ENCODE results near the gene TCF15.
A peak's percentile ranks its signal among the peaks of the same experiment; 100 is the strongest.
"Not testable (repeated sequence)": the region's sequence is repeated elsewhere in the genome, so short reads cannot be mapped to it uniquely, and the experiment has no call there.

The TCF15 gene

DNA sequence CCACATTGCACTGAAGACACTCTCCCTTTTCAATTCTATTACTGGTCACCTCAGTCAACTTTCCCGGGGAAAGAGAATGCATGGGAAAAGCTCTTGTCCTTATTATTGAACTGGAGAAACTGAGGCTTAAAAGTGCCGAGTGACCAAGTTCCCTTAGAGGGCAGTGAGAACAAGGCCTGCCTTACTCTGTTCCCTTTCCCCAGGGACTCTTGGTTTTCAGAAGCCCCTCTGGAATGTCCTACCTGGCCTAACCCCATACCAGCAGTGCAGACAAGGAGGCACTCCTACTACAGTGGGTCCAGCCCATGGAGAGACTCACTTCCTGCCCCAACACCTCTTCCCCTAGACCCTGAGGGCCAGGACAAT is 36.7 kb upstream of the TCF15 start:
- Mint-ChIP-seq H3K4me1 (ENCODE audit: low read depth) (peaks cover 10% of the 10 kb centered on the region), H3K27me3 (peaks cover 6% of the 10 kb centered on the region), H3K36me3 (peaks cover 7% of the 10 kb centered on the region), H3K9me3 (ENCODE audit: low read depth) (no peaks in the 10 kb centered on the region), H3K27ac (no peak overlapping the region), H3K4me3 (no peak overlapping the region)

DNA sequence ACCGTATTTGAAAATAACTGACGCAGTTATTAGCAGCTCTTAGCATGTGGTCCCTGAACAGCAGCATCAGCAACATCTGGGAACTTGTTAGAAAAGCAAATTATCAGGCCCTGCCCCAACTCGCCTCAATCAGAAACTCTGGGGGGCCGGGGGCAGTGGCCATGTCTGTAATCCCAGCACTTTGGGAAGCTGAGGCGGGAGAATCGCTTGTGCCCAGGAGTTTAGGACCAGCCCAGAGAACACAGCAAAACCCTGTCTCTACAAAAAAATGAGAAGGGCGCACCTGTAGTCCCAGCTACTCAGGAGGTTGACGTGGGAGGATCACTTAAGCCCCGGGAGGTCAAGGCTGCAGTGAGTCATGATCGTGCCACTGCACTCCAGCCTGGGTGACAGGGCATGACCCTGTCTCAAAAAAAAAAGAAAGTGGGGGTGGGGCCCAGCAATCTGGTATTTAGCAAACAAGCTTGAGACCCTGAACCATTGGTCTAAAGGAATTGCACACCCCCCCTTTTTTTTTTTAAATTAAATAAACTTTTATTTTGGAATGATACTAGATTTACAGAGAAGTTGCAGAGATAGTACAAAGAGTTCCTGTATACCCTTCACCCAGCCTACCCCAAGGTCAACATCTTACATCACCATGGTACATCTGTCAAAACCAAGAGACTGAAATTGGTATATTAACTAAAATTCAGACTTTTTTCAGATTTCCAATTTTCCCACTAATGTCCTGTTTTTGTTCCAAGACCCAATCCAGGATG is 36.2 kb upstream of the TCF15 start:
- H3K27ac Mint-ChIP-seq: no peak overlapping the region
- H3K27me3 Mint-ChIP-seq: peaks cover 6% of the 10 kb centered on the region
- peaks cover 7% of the 10 kb centered on the region for H3K36me3 Mint-ChIP-seq
- H3K4me1 Mint-ChIP-seq (ENCODE audit: low read depth): peaks cover 8% of the 10 kb centered on the region
- no peaks in the 10 kb centered on the region for H3K9me3 Mint-ChIP-seq (ENCODE audit: low read depth)
- no peak overlapping the region for H3K4me3 Mint-ChIP-seq

- no peak overlapping the region for H3K27ac Mint-ChIP-seq
Measured at GRCh38 chr20:645318-646106, 35.4 kb upstream of the TCF15 start.

DNA sequence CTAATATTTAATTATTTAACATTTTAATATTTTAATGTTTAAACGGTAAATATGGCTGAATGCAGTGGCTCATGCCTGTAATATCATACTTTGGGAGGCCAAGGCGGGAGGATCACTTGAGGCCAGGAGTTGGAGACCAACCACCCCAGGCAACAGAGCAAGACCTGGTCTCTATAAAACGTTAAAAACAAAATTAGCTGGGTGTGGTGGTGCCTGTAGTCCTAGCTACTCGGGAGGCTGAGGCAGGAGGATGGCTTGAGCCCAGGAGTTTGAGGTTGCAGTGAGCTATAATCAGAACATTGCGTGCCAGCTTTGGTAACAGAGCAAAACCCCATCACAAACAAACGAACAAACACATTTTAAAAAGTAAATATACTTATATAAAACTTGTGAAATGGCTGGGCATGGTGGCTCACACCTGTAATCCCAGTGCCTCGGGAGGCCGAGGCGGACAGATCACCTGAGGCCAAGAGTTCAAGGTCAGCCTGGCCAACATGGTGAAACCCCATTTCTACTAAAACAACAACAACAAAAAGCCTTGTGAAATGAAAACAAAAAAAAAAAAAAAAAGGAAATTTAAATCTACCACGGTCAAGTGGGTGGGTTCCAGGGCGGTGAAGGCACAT is 34.7 kb upstream of the TCF15 start:
- H3K27me3 Mint-ChIP-seq: peaks cover 6% of the 10 kb centered on the region
- H3K4me3 Mint-ChIP-seq: no peak overlapping the region
- peaks cover 8% of the 10 kb centered on the region for H3K4me1 Mint-ChIP-seq (ENCODE audit: low read depth)
- peaks cover 7% of the 10 kb centered on the region for H3K36me3 Mint-ChIP-seq
- no peak overlapping the region for H3K27ac Mint-ChIP-seq
- no peaks in the 10 kb centered on the region for H3K9me3 Mint-ChIP-seq (ENCODE audit: low read depth)

More at GRCh38 chr20:645318-646106, 35.4 kb upstream of the TCF15 start:
- no peaks in the 10 kb centered on the region for H3K9me3 Mint-ChIP-seq (ENCODE audit: low read depth)
- H3K4me1 Mint-ChIP-seq (ENCODE audit: low read depth): peaks cover 8% of the 10 kb centered on the region
- peaks cover 6% of the 10 kb centered on the region for H3K27me3 Mint-ChIP-seq
- peaks cover 7% of the 10 kb centered on the region for H3K36me3 Mint-ChIP-seq
- H3K4me3 Mint-ChIP-seq: no peak overlapping the region

- H3K27ac Mint-ChIP-seq: no peak overlapping the region
- no peaks in the 10 kb centered on the region for H3K9me3 Mint-ChIP-seq (ENCODE audit: low read depth)
- H3K36me3 Mint-ChIP-seq: no peaks in the 10 kb centered on the region
- H3K4me1 Mint-ChIP-seq (ENCODE audit: low read depth): peaks cover 8% of the 10 kb centered on the region
- H3K4me3 Mint-ChIP-seq: peak overlapping the region; percentile 60
- peaks cover 6% of the 10 kb centered on the region for H3K27me3 Mint-ChIP-seq
Measured at GRCh38 chr20:642398-643174, 32.5 kb upstream of the TCF15 start.

GRCh38 chr20:642013-642397 is 31.9 kb upstream of the TCF15 start:
- not testable (repeated sequence) for H3K27ac Mint-ChIP-seq; H3K27me3 Mint-ChIP-seq; H3K9me3 Mint-ChIP-seq (ENCODE audit: low read depth); H3K4me3 Mint-ChIP-seq; H3K4me1 Mint-ChIP-seq (ENCODE audit: low read depth); H3K36me3 Mint-ChIP-seq

- Mint-ChIP-seq H3K27ac (no peak overlapping the region), H3K27me3 (peaks cover 6% of the 10 kb centered on the region), H3K4me3 (peak overlapping the region; percentile 69), H3K36me3 (no peaks in the 10 kb centered on the region), H3K4me1 (ENCODE audit: low read depth) (peaks cover 8% of the 10 kb centered on the region), H3K9me3 (ENCODE audit: low read depth) (no peaks in the 10 kb centered on the region)
Measured at GRCh38 chr20:641516-641875, 31.4 kb upstream of the TCF15 start.

DNA sequence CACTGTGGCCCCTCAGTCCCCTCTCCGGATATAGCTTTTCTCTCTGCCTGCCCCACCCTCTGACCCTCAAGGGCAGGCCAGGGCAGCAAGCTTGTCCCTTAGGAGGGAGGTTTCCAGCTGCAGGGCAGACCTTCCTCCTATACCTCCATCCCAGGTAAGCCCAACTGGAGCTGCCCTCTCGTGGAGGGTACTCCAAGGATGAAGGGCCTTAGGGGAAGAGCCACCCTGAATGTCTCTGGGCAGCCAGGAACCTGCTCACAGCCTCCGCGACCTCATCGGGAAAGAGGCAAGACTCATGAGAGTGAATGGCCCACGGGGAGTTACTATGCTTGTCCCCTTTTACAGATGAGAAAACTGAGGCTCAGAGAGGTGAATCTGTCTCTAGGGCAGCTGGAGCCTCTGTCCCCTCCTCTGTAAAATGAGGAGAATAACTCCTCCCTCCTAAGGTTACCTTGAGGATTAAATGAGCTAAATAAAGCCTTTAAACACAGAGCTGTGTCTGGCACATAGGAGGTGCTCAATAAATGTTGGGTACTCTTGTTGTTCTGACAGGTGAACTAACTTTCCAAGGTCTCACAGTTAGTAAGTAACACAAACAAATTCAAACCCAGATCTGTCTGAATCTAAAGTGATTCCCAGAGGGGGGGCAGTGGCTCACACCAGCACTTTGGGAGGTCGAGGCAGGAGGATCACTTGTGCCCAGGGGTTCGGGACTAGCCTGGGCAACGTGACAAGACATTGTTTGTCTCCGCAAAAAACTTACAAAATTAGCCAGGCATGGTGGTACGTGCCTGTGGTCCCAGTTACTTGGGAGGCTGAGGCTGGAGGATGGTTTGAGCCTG is 30.8 kb upstream of the TCF15 start:
- H3K36me3 Mint-ChIP-seq: no peaks in the 10 kb centered on the region
- H3K27ac Mint-ChIP-seq: peak overlapping the region; percentile 16
- H3K4me1 Mint-ChIP-seq (ENCODE audit: low read depth): peaks cover 8% of the 10 kb centered on the region
- H3K4me3 Mint-ChIP-seq: peak overlapping the region; percentile 69
- H3K27me3 Mint-ChIP-seq: peaks cover 6% of the 10 kb centered on the region
- no peaks in the 10 kb centered on the region for H3K9me3 Mint-ChIP-seq (ENCODE audit: low read depth)

DNA sequence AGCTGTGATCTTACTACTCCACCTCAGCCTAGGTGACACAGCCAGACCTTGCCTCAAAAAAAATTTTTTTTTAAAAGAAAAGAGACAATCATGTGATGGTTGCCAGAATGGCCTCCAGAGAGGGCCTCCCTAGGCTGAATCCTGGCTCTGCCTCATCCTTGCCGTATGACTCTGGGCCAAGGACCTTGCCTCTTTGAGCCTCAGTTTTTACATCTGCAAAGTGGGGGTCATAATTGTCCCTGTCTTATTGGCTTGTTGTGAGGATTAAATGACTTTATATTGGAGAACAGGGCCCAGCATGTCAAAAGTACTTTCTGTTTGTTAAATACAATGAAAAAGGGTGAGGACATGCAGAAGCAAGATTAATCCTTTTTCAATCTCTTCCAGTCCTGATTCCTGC is 28.5 kb upstream of the TCF15 start:
- H3K4me1 Mint-ChIP-seq (ENCODE audit: low read depth): peaks cover 8% of the 10 kb centered on the region
- H3K27ac Mint-ChIP-seq: no peak overlapping the region
- H3K9me3 Mint-ChIP-seq (ENCODE audit: low read depth): no peaks in the 10 kb centered on the region
- no peaks in the 10 kb centered on the region for H3K36me3 Mint-ChIP-seq
- H3K27me3 Mint-ChIP-seq: peaks cover 6% of the 10 kb centered on the region
- H3K4me3 Mint-ChIP-seq: no peak overlapping the region

DNA sequence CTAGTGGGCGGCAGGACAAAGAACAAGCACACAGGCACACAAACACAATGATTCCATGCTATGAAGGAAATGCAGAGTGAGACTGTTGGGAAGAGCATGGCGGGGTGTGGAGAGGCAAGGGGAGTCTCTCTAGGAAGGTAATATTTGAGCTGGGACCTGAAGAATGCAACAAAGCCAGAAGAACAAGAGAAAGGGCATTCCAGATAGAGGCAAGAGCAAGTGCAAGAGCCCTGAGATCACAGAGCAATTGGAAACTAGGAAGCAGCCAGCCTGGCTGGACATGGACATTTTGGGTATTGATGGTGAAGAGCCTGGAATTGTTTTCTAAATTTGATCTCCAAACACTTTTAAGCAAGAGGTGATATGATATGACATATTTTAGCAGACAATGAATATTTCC is 27.4 kb upstream of the TCF15 start:
- Mint-ChIP-seq H3K27ac (no peak overlapping the region), H3K9me3 (ENCODE audit: low read depth) (no peaks in the 10 kb centered on the region), H3K4me1 (ENCODE audit: low read depth) (peaks cover 6% of the 10 kb centered on the region), H3K36me3 (no peaks in the 10 kb centered on the region), H3K27me3 (no peaks in the 10 kb centered on the region), H3K4me3 (no peak overlapping the region)

GRCh38 chr20:635893-636338 is 25.8 kb upstream of the TCF15 start:
- H3K27ac Mint-ChIP-seq: no peak overlapping the region
- no peaks in the 10 kb centered on the region for H3K9me3 Mint-ChIP-seq (ENCODE audit: low read depth)
- no peaks in the 10 kb centered on the region for H3K4me1 Mint-ChIP-seq (ENCODE audit: low read depth)
- no peak overlapping the region for H3K4me3 Mint-ChIP-seq
- H3K36me3 Mint-ChIP-seq: no peaks in the 10 kb centered on the region
- H3K27me3 Mint-ChIP-seq: no peaks in the 10 kb centered on the region

GRCh38 chr20:635028-635892 is 25.2 kb upstream of the TCF15 start:
- H3K9me3 Mint-ChIP-seq (ENCODE audit: low read depth): no peaks in the 10 kb centered on the region
- no peaks in the 10 kb centered on the region for H3K36me3 Mint-ChIP-seq
- H3K4me1 Mint-ChIP-seq (ENCODE audit: low read depth): no peaks in the 10 kb centered on the region
- H3K27me3 Mint-ChIP-seq: no peaks in the 10 kb centered on the region
- no peak overlapping the region for H3K27ac Mint-ChIP-seq
- no peak overlapping the region for H3K4me3 Mint-ChIP-seq

GRCh38 chr20:634148-634925 is 24.2 kb upstream of the TCF15 start:
- no peaks in the 10 kb centered on the region for H3K9me3 Mint-ChIP-seq (ENCODE audit: low read depth)

More at GRCh38 chr20:634148-634925, 24.2 kb upstream of the TCF15 start:
- no peak overlapping the region for H3K27ac Mint-ChIP-seq
- no peaks in the 10 kb centered on the region for H3K4me1 Mint-ChIP-seq (ENCODE audit: low read depth)
- H3K36me3 Mint-ChIP-seq: no peaks in the 10 kb centered on the region
- H3K4me3 Mint-ChIP-seq: no peak overlapping the region
- H3K27me3 Mint-ChIP-seq: peaks cover 3% of the 10 kb centered on the region
